ENCODE data around the gene ZNF460. TPM values are rescaled to one million over a fixed set of nuclear protein-coding genes. Genes with fewer than 3 reads are reported as not detected.

Gene ZNF460
- total RNA-seq, 1 donor from 2014 or later = 63.1 TPM

DNA sequence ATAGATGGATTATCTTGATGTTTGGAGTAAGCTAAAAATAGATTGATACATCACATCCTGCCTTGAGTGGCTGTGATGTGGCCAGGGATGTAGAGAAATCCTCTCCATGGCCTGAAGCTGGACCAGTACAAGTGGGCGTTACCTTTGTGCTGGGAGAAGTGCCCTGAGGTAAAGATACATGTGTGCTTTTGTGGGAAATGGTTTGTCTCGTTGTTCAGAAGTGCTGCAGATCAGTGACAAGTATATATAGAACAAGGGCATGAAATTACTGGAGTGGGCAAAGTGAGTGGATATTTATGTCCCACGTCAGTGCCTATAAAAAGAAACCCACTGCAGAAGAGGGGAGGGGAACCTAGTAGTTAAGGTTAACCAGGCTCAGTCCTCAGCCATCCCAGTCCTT is 58.6 kb downstream of the ZNF460 start:
- peak in 1 of 2 donors; percentile 7 for DNase-seq (ENCODE audit: low read depth in 2 of 2)

DNA sequence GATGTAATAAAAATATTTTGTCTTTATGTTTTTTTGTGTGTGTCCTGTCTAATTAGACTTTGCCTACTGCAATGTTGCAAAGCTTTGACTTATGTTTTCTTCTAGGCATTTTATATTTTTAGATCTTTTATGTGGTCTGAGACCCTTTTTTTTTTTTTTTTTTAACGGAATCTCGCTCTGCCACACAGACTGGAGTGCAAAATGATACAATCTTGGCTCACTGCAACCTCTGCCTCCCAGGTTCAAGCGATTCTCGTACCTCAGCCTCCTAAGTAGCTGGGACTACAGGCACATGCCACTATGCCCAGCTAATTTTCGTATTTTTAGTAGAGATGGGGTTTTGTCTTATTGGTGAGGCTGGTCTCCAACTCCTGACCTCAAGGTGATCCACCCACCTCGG is 62.3 kb downstream of the ZNF460 start:
- no peak for DNase-seq (ENCODE audit: low read depth in 2 of 2)

Other genes with a start within 250 kb of the ZNF460 start
- gene USP29, start 160.5 kb upstream of the ZNF460 start, total RNA-seq = not detected in 2 replicates
- not detected in 2 replicates for gene ZIM3, start 135.3 kb upstream of the ZNF460 start, total RNA-seq
- gene DUXA, start 113.0 kb upstream of the ZNF460 start, total RNA-seq = not detected in 2 replicates
- gene ZNF264, start 89.0 kb upstream of the ZNF460 start, total RNA-seq = 7.6 and 14.7 TPM in 2 replicates
- gene AURKC, start 49.5 kb upstream of the ZNF460 start, total RNA-seq = 0.20 and 0.87 TPM in 2 replicates
- 14.8 and 32.7 TPM in 2 replicates for gene ZNF805, start 39.9 kb upstream of the ZNF460 start, total RNA-seq
- gene ZNF543, start 40.0 kb downstream of the ZNF460 start, total RNA-seq = 6.5 and 9.3 TPM in 2 replicates
- 6.5 and 10.3 TPM in 2 replicates for gene ZNF304, start 70.8 kb downstream of the ZNF460 start, total RNA-seq
- 6.1 and 9.1 TPM in 2 replicates for gene TRAPPC2B, start 83.1 kb downstream of the ZNF460 start, total RNA-seq
- 1.7 and 3.0 TPM in 2 replicates for gene ZNF547, start 83.1 kb downstream of the ZNF460 start, total RNA-seq
- 8.1 and 11.3 TPM in 2 replicates for gene ZNF548, start 109.4 kb downstream of the ZNF460 start, total RNA-seq
- 6.8 and 10.9 TPM in 2 replicates for gene ZNF17, start 130.7 kb downstream of the ZNF460 start, total RNA-seq
- gene ZNF749, start 154.8 kb downstream of the ZNF460 start, total RNA-seq = 6.5 and 8.7 TPM in 2 replicates
- under 0.01 and 0.40 TPM in 2 replicates for gene VN1R1, start 176.7 kb downstream of the ZNF460 start, total RNA-seq
- 10.9 and 12.9 TPM in 2 replicates for gene ZNF772, start 197.1 kb downstream of the ZNF460 start, total RNA-seq
- gene ZNF419, start 207.3 kb downstream of the ZNF460 start, total RNA-seq = 7.0 and 9.7 TPM in 2 replicates
- 6.1 and 9.9 TPM in 2 replicates for gene ZNF773, start 219.5 kb downstream of the ZNF460 start, total RNA-seq
- 3.3 and 4.4 TPM in 2 replicates for gene ZNF549, start 246.9 kb downstream of the ZNF460 start, total RNA-seq

Measured in lung microvascular endothelial cell (primary cell).